ENCODE data around the gene ATG5.

- TF ChIP-seq CTCF (IDR thresholded peaks at IDR 0.05; ENCODE audit: low read depth, low read length, poor library complexity, severe bottlenecking) (no peak), EZH2phosphoT487 (IDR thresholded peaks at IDR 0.05; ENCODE audit: borderline replicate concordance, low read length) (no peak)
Measured at GRCh38 chr6:106138151-106138550, 187.4 kb downstream of the ATG5 start.

Measured in DOHH2 (cell line).